Activated CD4-positive, alpha-beta T cell treated with anti-CD3 and anti-CD28 coated beads for 36 hours (primary cell): ENCODE data around the gene TRABD2B. TPM values are rescaled to one million over a fixed set of nuclear protein-coding genes. Genes with fewer than 3 reads are reported as not detected.

Experiments
- ATAC-seq: fragments of 200-7000 bp; cut with Tn5 transposase; one replicate; pipeline ENCODE4 v1.10.0; 2021; ENCODE audit warnings: mild to moderate bottlenecking, moderate library complexity
- CTCF ChIA-PET: fragments of 350-600 bp; sonication (Branson Sonifier 250); formaldehyde crosslinking; loops from one replicate; lab custom pipeline; 2021; ENCODE audit warnings: antibody characterized with exemption; lab: Charles Lee
- POLR2A ChIA-PET: fragments of 350-600 bp; sonication (Branson Sonifier 250); formaldehyde crosslinking; loops from one replicate; lab custom pipeline; 2021; ENCODE audit warnings: antibody characterized with exemption, inconsistent platforms; lab: Charles Lee
- DNase-seq: peaks from one replicate; pipeline ENCODE4 v3.0.0-alpha.2; 2020
- H3K27ac Mint-ChIP-seq: one replicate; pipeline ENCODE4 v1.8.0; 2021; ENCODE audit warnings: mixed read lengths
- H3K27me3 Mint-ChIP-seq: one replicate; pipeline ENCODE4 v1.8.0; 2021; ENCODE audit warnings: mixed read lengths
- H3K36me3 Mint-ChIP-seq: one replicate; pipeline ENCODE4 v1.8.0; 2021; ENCODE audit warnings: low read depth, mixed read lengths
- H3K4me1 Mint-ChIP-seq: one replicate; pipeline ENCODE4 v1.8.0; 2021; ENCODE audit warnings: mixed read lengths
- H3K4me3 Mint-ChIP-seq: one replicate; pipeline ENCODE4 v1.8.0; 2021; ENCODE audit warnings: mild to moderate bottlenecking, moderate library complexity, mixed read lengths
- H3K9me3 Mint-ChIP-seq: one replicate; pipeline ENCODE4 v1.8.0; 2021; ENCODE audit warnings: low read depth, mixed read lengths
- intact Hi-C, 2 experiments: fragments of 100-400 bp; cut with DNase I in 1 of 2; cut with micrococcal nuclease in 1 of 2; formaldehyde crosslinking; loops; one replicate each; pipeline versions ENCODE4 v1.14.2 to v1.15.1; 2022 to 2024; cut with DNase I, micrococcal nuclease
- total RNA-seq, 2 experiments: library from RNA; stranded (reverse); gene quantifications; one replicate each; pipeline ENCODE4 v1.2.3, GENCODE V29; 2021

The TRABD2B gene
- total RNA-seq, 2 experiments from 2014 or later: not detected

- Mint-ChIP-seq H3K9me3 (no peaks in the 10 kb centered on the region), H3K4me3 (no peak overlapping the region), H3K36me3 (no peaks in the 10 kb centered on the region), H3K4me1 (no peaks in the 10 kb centered on the region), H3K27ac (no peak overlapping the region), H3K27me3 (peaks cover 4% of the 10 kb centered on the region)
- ChIA-PET CTCF (no interaction called here), POLR2A (no interaction called here)
- intact Hi-C loops: no loop called here
- ATAC-seq (no peak), DNase-seq (no peak)
Measured at GRCh38 chr1:47788761-47789160, 208.4 kb downstream of the TRABD2B start.

GRCh38 chr1:47787560-47787959 lies 209.6 kb downstream of the TRABD2B start:
- ChIA-PET POLR2A (no interaction called here), CTCF (no interaction called here)
- Mint-ChIP-seq H3K36me3 (no peaks in the 10 kb centered on the region), H3K27ac (no peak overlapping the region), H3K4me1 (no peaks in the 10 kb centered on the region), H3K4me3 (no peak overlapping the region), H3K9me3 (no peaks in the 10 kb centered on the region), H3K27me3 (peaks cover 4% of the 10 kb centered on the region)
- intact Hi-C loops: no loop called here
- ATAC-seq (no peak), DNase-seq (no peak)

GRCh38 chr1:47786316-47786715 lies 210.9 kb downstream of the TRABD2B start:
- ATAC-seq (no peak), DNase-seq (no peak)
- intact Hi-C loops: no loop called here
- ChIA-PET CTCF (no interaction called here), POLR2A (no interaction called here)
- Mint-ChIP-seq H3K4me1 (no peaks in the 10 kb centered on the region), H3K27me3 (peaks cover 4% of the 10 kb centered on the region), H3K9me3 (no peaks in the 10 kb centered on the region), H3K27ac (no peak overlapping the region), H3K36me3 (no peaks in the 10 kb centered on the region), H3K4me3 (no peak overlapping the region)

- ChIA-PET POLR2A (no interaction called here), CTCF (no interaction called here)
- no peak overlapping the region for H3K4me3 Mint-ChIP-seq
- H3K27me3 Mint-ChIP-seq: peaks cover 4% of the 10 kb centered on the region
- intact Hi-C loops: no loop called here
- no peaks in the 10 kb centered on the region for H3K4me1 Mint-ChIP-seq
- DNase-seq: no peak
- no peaks in the 10 kb centered on the region for H3K9me3 Mint-ChIP-seq
- H3K36me3 Mint-ChIP-seq: no peaks in the 10 kb centered on the region
- ATAC-seq: no peak
- H3K27ac Mint-ChIP-seq: no peak overlapping the region
Measured at GRCh38 chr1:47785561-47786271, 211.5 kb downstream of the TRABD2B start.

- H3K27me3 Mint-ChIP-seq: peaks cover 4% of the 10 kb centered on the region
- intact Hi-C loops: no loop called here
- H3K36me3 Mint-ChIP-seq: no peaks in the 10 kb centered on the region
- H3K4me3 Mint-ChIP-seq: no peak overlapping the region
- CTCF ChIA-PET: no interaction called here
- no peaks in the 10 kb centered on the region for H3K4me1 Mint-ChIP-seq
- DNase-seq (no peak), ATAC-seq (no peak)
- no peak overlapping the region for H3K27ac Mint-ChIP-seq
- POLR2A ChIA-PET: no interaction called here
- H3K9me3 Mint-ChIP-seq: no peaks in the 10 kb centered on the region
Measured at GRCh38 chr1:47785118-47785517, 212.1 kb downstream of the TRABD2B start.

GRCh38 chr1:47784497-47784822 lies 212.7 kb downstream of the TRABD2B start:
- DNase-seq (no peak), ATAC-seq (no peak)
- ChIA-PET CTCF (interaction anchor here (0.7 kb wide), 1 partner anchor 54 kb away, joined by 3 read pairs; no protein-coding TSS in a partner anchor), POLR2A (no interaction called here)
- Mint-ChIP-seq H3K27ac (no peak overlapping the region), H3K27me3 (peaks cover 4% of the 10 kb centered on the region), H3K9me3 (no peaks in the 10 kb centered on the region), H3K36me3 (no peaks in the 10 kb centered on the region), H3K4me3 (no peak overlapping the region), H3K4me1 (no peaks in the 10 kb centered on the region)
- intact Hi-C loops: no loop called here

GRCh38 chr1:47783638-47784496 lies 213.3 kb downstream of the TRABD2B start:
- ChIA-PET POLR2A (no interaction called here), CTCF (interaction anchor here (0.7 kb wide), 1 partner anchor 53 kb away, joined by 3 read pairs; no protein-coding TSS in a partner anchor)
- Mint-ChIP-seq H3K36me3 (no peaks in the 10 kb centered on the region), H3K27me3 (peaks cover 4% of the 10 kb centered on the region), H3K4me3 (no peak overlapping the region), H3K4me1 (no peaks in the 10 kb centered on the region), H3K9me3 (no peaks in the 10 kb centered on the region), H3K27ac (no peak overlapping the region)
- intact Hi-C loops: no loop called here
- no peak for ATAC-seq
- DNase-seq: no peak

GRCh38 chr1:47782414-47783166 lies 214.6 kb downstream of the TRABD2B start:
- intact Hi-C loops: no loop called here
- H3K27ac Mint-ChIP-seq: no peak overlapping the region
- ATAC-seq (no peak), DNase-seq (no peak)
- H3K36me3 Mint-ChIP-seq: no peaks in the 10 kb centered on the region
- ChIA-PET CTCF (interaction anchor here (0.6 kb wide), 1 partner anchor 54 kb away, joined by 3 read pairs; no protein-coding TSS in a partner anchor), POLR2A (no interaction called here)
- peaks cover 2% of the 10 kb centered on the region for H3K27me3 Mint-ChIP-seq
- H3K4me3 Mint-ChIP-seq: no peak overlapping the region
- H3K9me3 Mint-ChIP-seq: no peaks in the 10 kb centered on the region
- no peaks in the 10 kb centered on the region for H3K4me1 Mint-ChIP-seq

- ChIA-PET POLR2A (no interaction called here), CTCF (interaction anchor here (0.7 kb wide), 1 partner anchor 341 kb away, joined by 3 read pairs; no protein-coding TSS in a partner anchor)
- Mint-ChIP-seq H3K4me3 (no peak overlapping the region), H3K4me1 (no peaks in the 10 kb centered on the region), H3K27me3 (no peaks in the 10 kb centered on the region), H3K27ac (no peak overlapping the region), H3K9me3 (no peaks in the 10 kb centered on the region), H3K36me3 (no peaks in the 10 kb centered on the region)
- DNase-seq: no peak
- intact Hi-C loops: no loop called here
- no peak for ATAC-seq
Measured at GRCh38 chr1:47781171-47781959, 215.8 kb downstream of the TRABD2B start.

- Mint-ChIP-seq H3K4me3 (no peak overlapping the region), H3K27me3 (no peaks in the 10 kb centered on the region), H3K27ac (no peak overlapping the region), H3K9me3 (no peaks in the 10 kb centered on the region), H3K36me3 (no peaks in the 10 kb centered on the region), H3K4me1 (no peaks in the 10 kb centered on the region)
- DNase-seq (no peak), ATAC-seq (no peak)
- CTCF ChIA-PET: interaction anchor here (0.7 kb wide), 1 partner anchor 340 kb away, joined by 3 read pairs; no protein-coding TSS in a partner anchor
- intact Hi-C loops: no loop called here
- POLR2A ChIA-PET: no interaction called here
Measured at GRCh38 chr1:47780469-47780995, 216.7 kb downstream of the TRABD2B start.

GRCh38 chr1:47779613-47780012 lies 217.6 kb downstream of the TRABD2B start:
- no peaks in the 10 kb centered on the region for H3K4me1 Mint-ChIP-seq
- H3K27ac Mint-ChIP-seq: no peak overlapping the region
- H3K27me3 Mint-ChIP-seq: no peaks in the 10 kb centered on the region
- POLR2A ChIA-PET: no interaction called here
- CTCF ChIA-PET: no interaction called here
- ATAC-seq (no peak), DNase-seq (no peak)
- H3K4me3 Mint-ChIP-seq: no peak overlapping the region
- intact Hi-C loops: no loop called here
- no peaks in the 10 kb centered on the region for H3K9me3 Mint-ChIP-seq
- H3K36me3 Mint-ChIP-seq: no peaks in the 10 kb centered on the region
